Measurements from ENCODE around the gene ACY1. TPM values are rescaled to one million over a fixed set of nuclear protein-coding genes. Genes with fewer than 3 reads are reported as not detected.

Gene ACY1
- total RNA-seq, 2 experiments from 2014 or later = 4.9 TPM

DNA sequence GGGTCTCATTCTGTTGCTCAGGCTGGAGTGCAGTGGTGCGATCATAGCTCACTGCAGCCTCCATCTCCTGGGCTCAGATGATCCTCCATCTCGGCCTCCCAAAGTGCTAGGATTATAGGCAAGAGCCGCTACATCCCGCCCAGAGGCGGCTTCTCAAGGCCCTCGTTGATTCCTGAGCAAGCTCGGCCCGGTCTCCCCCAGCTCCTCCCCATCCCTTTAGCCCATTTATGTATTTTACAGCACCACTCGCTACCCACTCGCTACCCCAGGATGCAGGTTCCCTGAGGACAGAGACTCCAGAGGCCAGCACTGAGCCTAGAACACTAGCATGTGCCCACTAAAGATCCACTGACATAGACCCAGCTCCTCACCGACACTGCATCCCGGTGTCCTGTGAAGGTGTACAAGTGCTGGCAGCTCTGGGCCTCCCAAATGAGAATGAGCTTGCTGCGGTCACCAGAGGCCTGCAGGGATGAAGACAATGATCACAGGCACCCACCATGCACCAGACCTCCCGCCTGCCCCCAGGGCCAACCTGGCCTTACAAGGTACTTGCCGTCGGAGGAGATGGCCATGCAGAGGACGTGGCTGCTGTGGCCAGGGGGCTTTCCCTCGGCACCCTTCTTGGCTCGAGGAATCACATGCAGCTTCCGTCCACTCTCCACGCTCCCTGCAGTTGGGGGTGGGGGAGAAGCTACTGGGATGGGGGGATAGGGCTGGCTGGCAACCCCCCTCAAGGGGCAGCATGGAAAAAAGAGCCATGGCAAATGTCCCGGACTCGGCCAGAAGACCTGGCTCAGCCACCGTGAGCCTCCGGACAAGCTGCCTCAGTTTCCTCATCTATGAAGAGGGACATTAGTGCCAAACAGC is 47.2 kb upstream of the ACY1 start:
- intact Hi-C loops (cut with DNase I, micrococcal nuclease) = no loop called here
- CTCF ChIA-PET = no interaction called here

DNA sequence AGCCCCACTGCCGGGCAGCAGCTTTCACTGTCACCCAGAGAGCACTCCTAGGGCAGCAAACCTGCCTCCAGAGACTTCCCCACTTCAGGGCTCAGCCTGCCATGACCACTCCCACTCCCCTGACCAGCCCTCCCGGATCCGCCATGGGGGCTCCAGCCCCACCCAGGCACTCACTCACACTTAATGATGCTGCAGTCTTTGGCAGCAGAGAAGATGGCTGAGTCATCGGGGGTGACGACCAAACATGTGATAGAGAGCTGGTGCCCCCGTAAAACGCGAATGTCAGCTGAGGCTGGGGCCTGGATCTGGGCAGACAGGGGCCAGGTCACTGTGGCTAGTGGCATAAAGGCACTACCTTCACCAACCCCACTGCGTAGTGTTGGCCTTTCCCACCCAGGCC is 46.3 kb upstream of the ACY1 start:
- H3K27ac Mint-ChIP-seq = no peak overlapping the region
- H3K27me3 ChIP-seq (ENCODE audit: control insufficient read depth in 1 of 2, insufficient read depth in 2 of 2, low read length in 2 of 2) = no peaks in the 10 kb centered on the region
- peaks cover 80% of the 10 kb centered on the region for H3K36me3 Mint-ChIP-seq (ENCODE audit: low read depth)
- H3K9me3 ChIP-seq (ENCODE audit: control insufficient read depth in 1 of 2, insufficient read depth in 1 of 2, low read length in 2 of 2) = no peaks in the 10 kb centered on the region
- intact Hi-C loops (cut with DNase I, micrococcal nuclease) = no loop called here
- POLR2A ChIA-PET = no interaction called here
- H3K36me3 ChIP-seq (ENCODE audit: insufficient read depth, low read length) = peaks cover 66% of the 10 kb centered on the region
- H3K27ac ChIP-seq (ENCODE audit: low read depth in 1 of 2, low read length in 2 of 2) = no peak overlapping the region
- no peak overlapping the region for H3K4me3 ChIP-seq (ENCODE audit: low read length)
- ATAC-seq (ENCODE audit: poor library complexity) (no peak), DNase-seq (peak in 1 of 14 experiments; percentile 15)
- CTCF ChIA-PET = no interaction called here
- H3K27me3 Mint-ChIP-seq = no peaks in the 10 kb centered on the region
- H3K9me3 Mint-ChIP-seq = no peaks in the 10 kb centered on the region
- no peak overlapping the region for H3K4me3 Mint-ChIP-seq
- no peak for TF ChIP-seq CTCF (IDR thresholded peaks at IDR 0.05)
- peaks cover 16% of the 10 kb centered on the region for H3K4me1 ChIP-seq (ENCODE audit: insufficient read depth, low read length)
- peaks cover 25% of the 10 kb centered on the region for H3K4me1 Mint-ChIP-seq (ENCODE audit: low read depth)

More for the DNA sequence above, 47.2 kb upstream of the ACY1 start:
- no peak for TF ChIP-seq CTCF (IDR thresholded peaks at IDR 0.05)
- H3K9me3 Mint-ChIP-seq = no peaks in the 10 kb centered on the region
- peaks cover 17% of the 10 kb centered on the region for H3K4me1 Mint-ChIP-seq (ENCODE audit: low read depth)
- DNase-seq = peak in 1 of 14 experiments; percentile 15
- no peak for ATAC-seq (ENCODE audit: poor library complexity)
- no peak overlapping the region for H3K4me3 ChIP-seq (ENCODE audit: low read length)
- H3K9me3 ChIP-seq (ENCODE audit: control insufficient read depth in 1 of 2, insufficient read depth in 1 of 2, low read length in 2 of 2) = no peaks in the 10 kb centered on the region
- no peak overlapping the region for H3K27ac Mint-ChIP-seq
- H3K27me3 ChIP-seq (ENCODE audit: control insufficient read depth in 1 of 2, insufficient read depth in 2 of 2, low read length in 2 of 2) = no peaks in the 10 kb centered on the region
- peaks cover 73% of the 10 kb centered on the region for H3K36me3 Mint-ChIP-seq (ENCODE audit: low read depth)
- H3K36me3 ChIP-seq (ENCODE audit: insufficient read depth, low read length) = peaks cover 66% of the 10 kb centered on the region
- H3K4me1 ChIP-seq (ENCODE audit: insufficient read depth, low read length) = peaks cover 11% of the 10 kb centered on the region
- no peaks in the 10 kb centered on the region for H3K27me3 Mint-ChIP-seq
- H3K27ac ChIP-seq (ENCODE audit: low read depth in 1 of 2, low read length in 2 of 2) = no peak overlapping the region
- H3K4me3 Mint-ChIP-seq = no peak overlapping the region
- POLR2A ChIA-PET = no interaction called here

- DNase-seq (peak in 1 of 14 experiments; percentile 18), ATAC-seq (ENCODE audit: poor library complexity) (no peak)
- peaks cover 82% of the 10 kb centered on the region for H3K36me3 Mint-ChIP-seq (ENCODE audit: low read depth)
- H3K9me3 ChIP-seq (ENCODE audit: control insufficient read depth in 1 of 2, insufficient read depth in 1 of 2, low read length in 2 of 2) = no peaks in the 10 kb centered on the region
- H3K27ac ChIP-seq (ENCODE audit: low read depth in 1 of 2, low read length in 2 of 2) = no peak overlapping the region
- TF ChIP-seq CTCF (IDR thresholded peaks at IDR 0.05) = no peak
- H3K4me1 Mint-ChIP-seq (ENCODE audit: low read depth) = peaks cover 33% of the 10 kb centered on the region
- H3K4me3 Mint-ChIP-seq = peak overlapping the region; percentile 18
- no peak overlapping the region for H3K27ac Mint-ChIP-seq
- H3K27me3 ChIP-seq (ENCODE audit: control insufficient read depth in 1 of 2, insufficient read depth in 2 of 2, low read length in 2 of 2) = no peaks in the 10 kb centered on the region
- ChIA-PET CTCF (no interaction called here), POLR2A (no interaction called here)
- H3K4me1 ChIP-seq (ENCODE audit: insufficient read depth, low read length) = peaks cover 24% of the 10 kb centered on the region
- no peak overlapping the region for H3K4me3 ChIP-seq (ENCODE audit: low read length)
- peaks cover 63% of the 10 kb centered on the region for H3K36me3 ChIP-seq (ENCODE audit: insufficient read depth, low read length)
- no peaks in the 10 kb centered on the region for H3K9me3 Mint-ChIP-seq
- H3K27me3 Mint-ChIP-seq = no peaks in the 10 kb centered on the region
- intact Hi-C loops (cut with DNase I, micrococcal nuclease) = no loop called here
Observed at GRCh38 chr3:51937611-51938450, 45.5 kb upstream of the ACY1 start.
